PC-9 (cell line): ENCODE results near the gene NOX5. TPM values are rescaled to one million over a fixed set of nuclear protein-coding genes. Genes with fewer than 3 reads are reported as not detected.

Experiments
- BruUV-seq: library from RNA; stranded (reverse); fragments of 400-500 nt; replicated peaks from 2 replicates; lab custom pipeline; 2021; lab: Mats Ljungman, UMichigan
- CTCF ChIA-PET: fragments of 300-600 bp; sonication (Branson Sonifier 250); formaldehyde crosslinking; loops from one replicate; lab custom pipeline; 2022; ENCODE audit warnings: antibody characterized with exemption; lab: Charles Lee
- POLR2A ChIA-PET: fragments of 300-600 bp; sonication (Branson Sonifier 250); formaldehyde crosslinking; loops from one replicate; lab custom pipeline; 2022; ENCODE audit warnings: antibody characterized with exemption; ENCODE audit not compliant: unreplicated experiment; lab: Charles Lee
- DNase-seq, 2 experiments: peaks; one replicate each; pipeline versions ENCODE4 v3.0.0 to v3.0.0-alpha.2; 2015 to 2022; ENCODE audit warnings: mixed read lengths in 1 of 2
- H2AFZ ChIP-seq: fragments of 200-600 bp; sonication (generic); 2 replicates; pipeline ENCODE4 v1.8.1; 2017; ENCODE audit warnings: antibody characterized with exemption
- H3F3A ChIP-seq: fragments of 200-600 bp; sonication (generic); 2 replicates; pipeline ENCODE4 v1.8.1; 2017; ENCODE audit warnings: antibody characterized with exemption, mild to moderate bottlenecking, low read depth; ENCODE audit not compliant: insufficient read depth
- H3K27ac ChIP-seq: fragments of 200-600 bp; sonication (generic); 2 replicates; pipeline ENCODE4 v1.6.1; 2016; ENCODE audit warnings: mixed run types
- H3K27me3 ChIP-seq: fragments of 200-600 bp; sonication (generic); 2 replicates; pipeline ENCODE4 v1.6.1; 2016; ENCODE audit warnings: low read depth, mixed run types; ENCODE audit not compliant: insufficient read depth
- H3K36me3 ChIP-seq: fragments of 200-600 bp; sonication (generic); 2 replicates; pipeline ENCODE4 v1.6.1; 2016; ENCODE audit warnings: low read depth, mixed run types
- H3K4me1 ChIP-seq: fragments of 200-600 bp; sonication (generic); replicated peaks from 2 replicates; pipeline ENCODE4 v1.6.1; 2016; ENCODE audit warnings: mixed run types; ENCODE audit not compliant: insufficient read depth
- H3K4me2 ChIP-seq: fragments of 200-600 bp; sonication (generic); 2 replicates; pipeline ENCODE4 v1.6.1; 2017; ENCODE audit warnings: mixed run types
- H3K4me3 ChIP-seq: fragments of 200-600 bp; sonication (generic); 2 replicates; pipeline ENCODE4 v1.6.1; 2016; ENCODE audit warnings: mixed run types
- H3K79me2 ChIP-seq: fragments of 200-600 bp; sonication (generic); 2 replicates; pipeline ENCODE4 v1.6.1; 2017; ENCODE audit warnings: low read depth, mixed run types
- H3K9me2 ChIP-seq: fragments of 200-600 bp; sonication (generic); 2 replicates; pipeline ENCODE4 v1.8.1; 2017; ENCODE audit warnings: mild to moderate bottlenecking; ENCODE audit not compliant: insufficient read depth
- H3K9me3 ChIP-seq: fragments of 200-600 bp; sonication (generic); 2 replicates; pipeline ENCODE4 v1.8.1; 2016; ENCODE audit warnings: low read depth; ENCODE audit not compliant: insufficient read depth
- H4K20me1 ChIP-seq: fragments of 200-600 bp; sonication (generic); 2 replicates; pipeline ENCODE4 v1.8.1; 2017; ENCODE audit not compliant: insufficient read depth
- CTCF ChIP-seq: fragments of 200-600 bp; sonication (generic); conservative IDR thresholded peaks from 2 replicates; pipeline ENCODE4 v1.6.1; 2017; ENCODE audit warnings: mixed run types, antibody characterized with exemption, mild to moderate bottlenecking, moderate library complexity
- EZH2 ChIP-seq: fragments of 200-600 bp; sonication (generic); IDR thresholded peaks from 2 replicates; pipeline ENCODE4 v1.8.0; 2017; ENCODE audit warnings: antibody characterized with exemption, low read depth
- intact Hi-C: fragments of 100-400 bp; cut with micrococcal nuclease; formaldehyde crosslinking; loops from one replicate; pipeline ENCODE4 v1.10.0; 2022; ENCODE audit not compliant: unreplicated experiment
- total RNA-seq: library from RNA; stranded (reverse); gene quantifications from 2 replicates; pipeline ENCODE4 v1.2.3, GENCODE V29; 2021

The NOX5 gene
- total RNA-seq, 1 experiment from 2014 or later: 1.5 TPM

GRCh38 chr15:69034352-69034751 lies 19.9 kb downstream of the NOX5 start:
- Histone ChIP-seq H3K4me3 (no peak overlapping the region), H4K20me1 (no peaks in the 10 kb centered on the region), H3K9me2 (no peaks in the 10 kb centered on the region), H3K9me3 (no peaks in the 10 kb centered on the region), H3K27me3 (no peaks in the 10 kb centered on the region), H2AFZ (no peak overlapping the region), H3K36me3 (no peaks in the 10 kb centered on the region), H3K4me2 (no peak overlapping the region; the same call in 1 of the 2 replicates), H3K4me1 (peaks cover 26% of the 10 kb centered on the region), H3F3A (peaks cover 6% of the 10 kb centered on the region), H3K79me2 (no peaks in the 10 kb centered on the region), H3K27ac (peak overlapping the region; percentile 74)
- BruUV-seq: no TSS peak
- DNase-seq: peak in 1 of 2 experiments; percentile 73
- ChIA-PET CTCF (interaction anchor here (0.9 kb wide), 2 partner anchors 360 to 999 kb away, joined by 3 to 13 read pairs; no protein-coding TSS in a partner anchor), POLR2A (interaction anchor here (0.6 kb wide), 4 partner anchors 182 to 1899 kb away, joined by 3 to 6 read pairs (median 4); no protein-coding TSS in a partner anchor)
- TF ChIP-seq CTCF (no peak), EZH2 (no peak)
- intact Hi-C loops: no loop called here

- intact Hi-C loops: no loop called here
Measured at GRCh38 chr15:69035205-69035917, 20.9 kb downstream of the NOX5 start.

GRCh38 chr15:69035918-69036258 lies 21.4 kb downstream of the NOX5 start:
- Histone ChIP-seq H3F3A (peaks cover 6% of the 10 kb centered on the region), H3K79me2 (no peaks in the 10 kb centered on the region), H3K36me3 (no peaks in the 10 kb centered on the region), H3K9me2 (no peaks in the 10 kb centered on the region), H3K27ac (no peak overlapping the region), H3K4me3 (no peak overlapping the region), H3K9me3 (no peaks in the 10 kb centered on the region), H3K4me2 (no peak overlapping the region), H3K27me3 (no peaks in the 10 kb centered on the region), H3K4me1 (peaks cover 26% of the 10 kb centered on the region), H2AFZ (no peak overlapping the region), H4K20me1 (no peaks in the 10 kb centered on the region)
- intact Hi-C loops: no loop called here
- BruUV-seq: no TSS peak
- TF ChIP-seq CTCF (no peak), EZH2 (no peak)
- CTCF ChIA-PET: no interaction called here
- POLR2A ChIA-PET: no interaction called here
- no peak for DNase-seq

More at GRCh38 chr15:69035205-69035917, 20.9 kb downstream of the NOX5 start:
- BruUV-seq: no TSS peak
- Histone ChIP-seq H3K27ac (peak overlapping the region; percentile 74), H2AFZ (no peak overlapping the region), H3K36me3 (no peaks in the 10 kb centered on the region), H3F3A (peaks cover 6% of the 10 kb centered on the region), H3K4me2 (peak overlapping the region; percentile 23; the same call in 1 of the 2 replicates), H3K9me3 (no peaks in the 10 kb centered on the region), H3K4me3 (no peak overlapping the region), H3K4me1 (peaks cover 26% of the 10 kb centered on the region), H4K20me1 (no peaks in the 10 kb centered on the region), H3K79me2 (no peaks in the 10 kb centered on the region), H3K9me2 (no peaks in the 10 kb centered on the region), H3K27me3 (no peaks in the 10 kb centered on the region)
- POLR2A ChIA-PET: no interaction called here
- CTCF ChIA-PET: interaction anchor here (0.9 kb wide), 1 partner anchor 20 kb away, joined by 13 read pairs; no protein-coding TSS in a partner anchor
- TF ChIP-seq CTCF: no peak
- no peak for TF ChIP-seq EZH2
- DNase-seq: peak in 1 of 2 experiments; percentile 45
